KOPT-K1 (cell line): ENCODE results near the gene HOMEZ.
"Not testable (repeated sequence)": the region's sequence is repeated elsewhere in the genome, so short reads cannot be mapped to it uniquely, and the experiment has no call there.

ENCODE experiments used
- H3K27ac ChIP-seq: fragments of 200-600 bp; sonication (generic); 2 replicates; pipeline ENCODE4 v1.5.1; 2016; ENCODE audit warnings: antibody characterized with exemption, mild to moderate bottlenecking, low read depth, low read length; ENCODE audit not compliant: poor library complexity, severe bottlenecking
- H3K36me3 ChIP-seq: fragments of 200-600 bp; sonication (generic); 2 replicates; pipeline ENCODE4 v1.5.1; 2017; ENCODE audit warnings: antibody characterized with exemption, mild to moderate bottlenecking, low read length, moderate library complexity; ENCODE audit not compliant: insufficient read depth
- H3K9me3 ChIP-seq: fragments of 200-600 bp; sonication (generic); 2 replicates; pipeline ENCODE4 v1.5.1; 2017; ENCODE audit warnings: antibody characterized with exemption, low read length, mild to moderate bottlenecking; ENCODE audit not compliant: insufficient read depth, poor library complexity, severe bottlenecking

The HOMEZ gene

DNA sequence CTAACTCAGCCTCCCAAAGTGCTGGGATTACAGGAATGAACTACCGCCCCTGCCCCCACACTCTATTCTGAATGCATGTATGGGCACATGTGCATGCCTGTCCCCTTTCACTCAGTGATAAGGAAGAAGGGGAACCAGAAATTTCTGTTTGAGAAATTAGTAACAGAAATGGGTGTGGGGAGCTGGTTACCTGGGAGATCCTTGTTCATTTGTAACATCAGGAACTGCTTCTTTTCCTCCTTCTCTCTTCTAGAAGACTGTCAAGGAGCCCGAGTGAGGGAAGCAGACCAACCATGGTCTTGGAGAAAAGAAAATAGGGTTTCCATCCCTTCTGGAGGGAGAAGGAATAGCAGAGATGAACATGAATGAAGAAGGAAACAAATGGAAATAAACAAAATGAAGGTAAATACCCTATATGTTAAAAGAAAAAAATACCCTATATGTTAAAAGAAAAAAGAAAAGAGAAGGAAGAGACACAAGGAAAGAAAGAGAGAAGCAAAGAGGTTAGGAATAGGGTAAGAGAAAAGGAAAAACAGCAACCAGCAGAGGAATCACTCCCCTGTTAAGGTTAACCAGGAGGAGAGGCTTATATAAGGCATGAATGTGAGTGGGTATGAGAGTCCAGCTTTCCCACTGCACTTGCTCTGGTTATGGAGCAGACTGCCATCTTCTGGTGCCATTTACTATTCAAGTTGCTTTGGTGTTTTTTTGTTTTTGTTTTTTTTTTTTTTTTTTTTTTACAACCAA, 13.5 kb upstream of the HOMEZ start:
- H3K9me3 ChIP-seq: no peaks in the 10 kb centered on the region
- H3K36me3 ChIP-seq: peaks cover 35% of the 10 kb centered on the region
- no peak overlapping the region for H3K27ac ChIP-seq

DNA sequence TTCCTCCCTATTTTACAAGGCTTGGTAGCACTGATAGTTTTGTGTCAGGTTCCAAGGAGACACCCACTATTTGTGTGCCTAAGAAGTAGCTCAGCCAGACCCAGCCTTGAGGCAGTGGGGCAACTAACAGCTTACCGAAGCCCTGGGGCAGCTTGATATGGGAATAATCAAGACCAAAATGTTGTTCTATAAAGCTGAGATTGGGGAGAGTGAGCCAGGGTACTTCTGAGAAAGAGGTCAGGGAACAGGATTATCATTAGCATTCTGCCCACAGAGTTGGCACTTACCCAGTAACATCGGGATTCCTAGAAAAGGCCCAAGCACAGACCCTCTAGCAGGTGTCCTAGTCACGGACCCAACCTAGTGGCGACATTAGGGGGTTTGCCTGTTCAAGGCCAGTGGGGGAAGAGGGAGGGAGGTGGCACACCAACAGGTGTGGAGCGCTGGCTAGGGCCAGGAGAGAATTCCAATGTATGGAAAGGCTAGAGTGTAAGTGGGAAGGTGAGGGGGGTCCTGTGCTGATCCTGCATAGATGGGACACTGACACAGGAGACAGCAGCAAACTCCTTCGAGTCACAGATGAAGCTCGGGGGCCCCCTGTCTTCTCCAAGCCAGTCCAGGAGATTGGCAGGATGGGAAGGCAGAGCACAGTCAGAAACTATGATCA, 11.8 kb upstream of the HOMEZ start:
- H3K36me3 ChIP-seq: peaks cover 35% of the 10 kb centered on the region

DNA sequence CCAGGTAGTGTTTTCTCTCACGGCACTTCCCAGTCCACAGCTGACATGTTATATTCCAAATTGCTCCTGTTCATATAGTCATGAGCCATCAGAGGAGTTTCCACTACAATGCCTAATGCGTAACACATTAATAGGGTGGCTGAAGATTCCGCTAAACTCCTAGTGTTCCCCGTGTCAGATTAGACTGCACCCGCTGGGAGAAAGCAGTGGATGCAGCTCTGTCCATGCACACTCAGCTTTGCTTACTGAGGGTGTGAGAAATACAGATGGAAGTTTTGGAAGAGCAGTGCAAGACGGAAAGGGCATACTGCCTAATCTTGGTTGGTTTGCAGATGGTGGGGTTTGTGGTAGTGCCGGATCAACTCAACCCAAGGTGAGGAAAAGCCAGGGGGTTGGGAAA, 11.2 kb upstream of the HOMEZ start:
- H3K27ac ChIP-seq: no peak overlapping the region
- H3K36me3 ChIP-seq: peaks cover 35% of the 10 kb centered on the region
- H3K9me3 ChIP-seq: no peaks in the 10 kb centered on the region

More for the DNA sequence above, 11.8 kb upstream of the HOMEZ start:
- Histone ChIP-seq H3K27ac (no peak overlapping the region), H3K9me3 (no peaks in the 10 kb centered on the region)

DNA sequence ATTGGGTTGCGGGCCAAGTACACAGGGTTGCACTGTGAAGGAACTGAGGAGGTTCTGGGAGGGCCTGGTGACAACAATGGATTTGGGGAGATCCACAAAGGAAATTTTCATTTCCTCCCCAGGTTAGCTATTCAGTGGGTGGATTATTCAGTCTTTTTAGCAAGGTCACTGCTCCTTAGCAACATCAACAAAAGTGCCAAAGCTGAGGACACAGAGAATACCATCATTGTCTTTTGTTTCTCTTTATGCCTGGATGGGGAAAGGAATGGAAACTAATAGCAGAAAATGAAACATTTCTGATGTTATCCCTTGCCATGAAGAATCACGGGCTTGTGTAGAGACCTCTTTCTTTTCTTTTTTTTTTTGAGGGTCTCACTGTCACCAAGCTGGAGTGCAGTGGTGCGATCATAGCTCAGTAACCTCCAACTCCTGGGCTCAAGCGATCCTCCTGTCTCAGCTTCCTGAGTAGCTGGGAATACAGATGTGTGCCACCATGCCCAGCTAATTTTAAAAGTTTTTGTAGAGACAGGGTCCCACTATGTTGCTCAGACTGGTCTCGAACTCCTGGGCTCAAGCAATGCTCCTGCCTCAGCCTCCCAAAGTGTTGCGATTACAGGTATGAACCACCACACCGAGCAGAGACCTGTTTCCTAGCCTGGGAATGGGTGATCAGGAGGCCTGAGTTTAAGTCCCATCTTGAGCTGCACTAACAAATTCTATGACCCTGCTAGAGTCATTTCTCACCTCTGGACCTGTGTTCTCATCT, 10.3 kb upstream of the HOMEZ start:
- Histone ChIP-seq H3K9me3 (no peaks in the 10 kb centered on the region), H3K36me3 (peaks cover 35% of the 10 kb centered on the region), H3K27ac (no peak overlapping the region)

DNA sequence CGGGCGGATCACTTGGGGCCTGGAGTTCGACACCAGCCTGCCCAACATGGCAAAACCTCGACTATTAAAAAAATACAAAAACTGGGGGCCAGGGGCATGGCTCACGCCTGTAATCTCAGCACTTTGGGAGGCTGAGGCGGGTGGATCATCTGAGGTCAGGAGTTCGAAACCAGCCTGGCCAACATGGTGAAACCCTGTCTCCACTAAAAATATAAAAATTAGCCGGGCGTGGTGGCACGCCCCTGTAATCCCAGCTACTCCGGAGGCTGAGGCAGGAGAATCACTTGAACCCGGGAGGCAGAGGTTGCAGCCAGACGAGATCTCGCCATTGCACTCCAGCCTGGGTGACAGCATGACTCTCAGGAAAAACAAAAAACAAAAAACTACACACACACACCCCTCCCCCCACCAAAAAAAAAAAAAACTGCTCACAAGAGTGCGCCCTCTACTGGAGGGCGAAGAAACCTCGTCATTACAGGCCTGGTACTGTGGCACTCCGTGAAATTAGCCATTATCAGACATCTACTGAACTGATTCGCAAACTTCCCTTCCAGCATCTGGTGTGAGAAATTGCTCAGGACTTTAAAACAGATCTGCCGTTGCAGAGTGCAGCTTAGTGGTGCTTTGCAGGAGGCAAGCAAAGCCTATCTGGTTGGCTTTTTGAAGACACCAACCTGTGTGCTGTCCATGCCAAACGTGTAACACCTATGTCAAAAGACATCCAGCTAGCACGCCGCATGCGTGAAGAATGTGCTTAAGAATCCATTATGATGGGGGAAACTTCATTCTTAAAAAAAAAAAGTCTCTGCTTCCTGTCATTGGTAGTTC, 9.0 kb upstream of the HOMEZ start:
- Histone ChIP-seq H3K9me3 (no peaks in the 10 kb centered on the region), H3K27ac (no peak overlapping the region), H3K36me3 (peaks cover 35% of the 10 kb centered on the region)

DNA sequence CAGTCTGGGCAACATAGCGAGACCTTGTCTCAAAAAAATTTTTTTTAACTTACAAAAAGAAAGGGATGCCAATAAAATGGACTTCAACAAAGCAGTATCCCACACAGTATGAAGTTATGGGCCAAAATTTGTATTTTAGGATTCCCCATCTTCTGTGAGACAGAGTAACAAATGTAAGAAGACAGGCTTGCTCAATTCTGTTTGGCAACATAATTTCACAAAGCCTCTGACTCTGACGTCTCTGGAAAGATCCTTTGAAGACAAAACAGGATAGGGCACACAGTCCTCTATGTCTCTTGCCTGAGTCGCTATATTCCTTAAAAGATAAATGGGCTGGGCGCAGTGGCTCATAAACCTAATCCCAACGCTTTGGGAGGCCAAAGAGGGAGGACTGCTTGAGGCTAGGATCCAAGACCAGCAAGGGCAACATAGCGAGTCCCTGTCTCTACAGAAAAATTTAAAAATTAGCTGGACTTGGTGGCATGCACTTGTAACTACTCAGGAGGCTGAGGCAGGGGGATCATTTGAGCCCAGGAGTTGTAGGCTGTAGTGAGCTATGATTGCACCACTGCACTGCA, 1.1 kb upstream of the HOMEZ start:
- Histone ChIP-seq H3K36me3 (no peaks in the 10 kb centered on the region), H3K9me3 (no peaks in the 10 kb centered on the region), H3K27ac (peak overlapping the region; percentile 71)

DNA sequence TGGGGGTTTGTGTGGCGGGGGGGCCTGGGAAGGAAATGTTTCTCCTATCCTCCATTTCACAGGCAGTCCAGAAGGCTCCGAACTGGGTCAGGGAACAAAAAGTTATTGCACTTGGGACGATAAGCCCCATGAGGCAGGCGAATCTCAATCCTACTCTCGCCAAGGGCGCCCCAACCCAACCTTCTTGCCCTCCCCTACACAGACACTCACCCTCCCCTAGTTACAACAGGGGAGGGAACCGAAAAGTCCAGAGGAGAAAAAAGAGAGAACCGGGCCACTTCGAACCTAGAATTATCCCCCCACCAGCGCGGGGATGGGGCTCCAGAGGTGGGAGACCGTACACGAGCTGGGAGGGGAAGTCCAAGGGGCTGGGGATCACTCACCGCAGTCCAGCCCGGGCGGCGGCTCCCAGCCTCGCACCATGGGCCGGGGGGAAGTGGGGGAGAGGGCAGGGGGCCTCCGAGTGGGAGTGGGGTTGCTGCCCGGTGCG, 357 bp downstream of the HOMEZ start:
- H3K27ac ChIP-seq: peak overlapping the region; percentile 71
- no peaks in the 10 kb centered on the region for H3K9me3 ChIP-seq
- H3K36me3 ChIP-seq: no peaks in the 10 kb centered on the region

DNA sequence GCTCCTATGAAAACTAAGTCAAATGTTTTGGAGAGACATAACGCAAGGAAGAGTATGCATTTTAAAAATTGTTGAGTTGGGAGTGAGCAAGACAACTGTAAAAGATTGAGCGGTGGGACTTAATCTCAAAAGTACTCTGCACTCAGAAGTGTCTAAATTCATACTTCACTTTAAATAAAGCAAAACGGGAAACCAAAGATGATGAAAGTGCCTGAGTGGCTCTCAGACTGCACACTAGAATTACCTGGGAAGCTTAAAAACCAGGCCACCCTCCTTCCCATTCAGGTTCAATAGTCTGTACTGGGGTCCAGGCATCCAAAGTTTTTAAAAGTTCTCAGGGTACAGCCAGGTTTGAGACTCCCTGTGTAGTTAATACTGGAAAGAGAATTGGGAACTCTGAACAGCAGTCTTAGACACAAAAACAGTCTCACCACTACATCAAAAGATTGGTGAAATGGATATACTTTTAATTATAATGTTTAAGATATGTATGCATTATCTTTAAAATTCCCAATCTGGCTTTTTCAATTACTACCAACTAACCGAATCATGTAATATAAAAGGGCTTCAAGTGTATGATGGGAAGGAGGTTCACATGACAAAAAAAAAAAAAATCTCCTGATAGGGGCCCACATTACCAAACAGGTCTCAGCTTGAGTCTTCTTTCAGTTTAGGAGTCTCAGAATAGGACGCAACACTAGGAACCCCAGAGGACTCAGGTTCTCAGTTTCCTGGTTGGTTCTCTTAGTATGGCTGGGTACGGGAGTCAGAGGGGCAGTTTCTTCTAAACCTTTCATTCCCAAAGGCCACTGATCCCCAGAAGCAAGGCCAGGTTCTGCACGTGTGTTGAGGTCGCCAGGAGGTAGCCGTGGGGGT, 1.0 kb downstream of the HOMEZ start:
- Histone ChIP-seq H3K27ac (peak overlapping the region; percentile 71), H3K9me3 (no peaks in the 10 kb centered on the region), H3K36me3 (no peaks in the 10 kb centered on the region)

DNA sequence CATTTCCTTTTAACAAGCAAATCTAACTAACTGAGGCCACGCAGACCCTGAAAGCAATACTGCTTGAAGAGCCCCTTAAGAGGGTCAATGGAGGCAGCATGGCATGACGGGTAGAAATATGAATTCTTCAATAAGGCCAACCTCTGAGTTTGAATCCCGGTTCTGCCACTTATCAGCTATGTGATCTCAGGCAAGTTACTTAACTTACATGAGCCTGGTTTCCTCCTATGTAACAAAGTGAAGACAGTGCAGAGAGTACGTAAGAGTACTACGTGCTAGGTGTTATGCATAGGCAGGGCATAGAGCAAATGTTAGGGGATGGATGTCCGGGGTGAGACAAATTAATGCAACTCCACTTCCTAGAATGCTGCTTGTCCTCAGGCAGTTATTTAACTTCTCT, 4.7 kb downstream of the HOMEZ start:
- no peaks in the 10 kb centered on the region for H3K9me3 ChIP-seq
- no peaks in the 10 kb centered on the region for H3K36me3 ChIP-seq
- H3K27ac ChIP-seq: no peak overlapping the region

DNA sequence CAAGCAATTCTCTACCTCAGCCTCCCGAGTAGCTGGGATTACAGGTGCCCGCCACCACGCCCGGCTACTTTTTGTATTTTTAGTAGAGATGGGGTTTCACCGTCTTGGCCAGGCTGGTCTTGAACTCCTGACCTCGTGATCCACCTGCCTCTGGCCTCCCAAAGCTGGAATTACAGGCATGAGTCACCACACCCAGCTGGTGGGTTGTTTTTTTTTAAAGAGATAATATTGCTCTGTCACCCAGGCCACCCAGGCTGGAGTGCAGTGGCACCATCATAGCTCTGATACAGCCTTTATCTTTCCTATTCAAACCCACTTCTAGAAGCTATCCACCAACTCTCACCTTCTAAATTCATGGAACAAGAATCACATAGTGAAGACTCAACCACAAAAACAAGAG, 8.0 kb downstream of the HOMEZ start:
- not testable (repeated sequence) for H3K9me3 ChIP-seq, H3K27ac ChIP-seq, H3K36me3 ChIP-seq

DNA sequence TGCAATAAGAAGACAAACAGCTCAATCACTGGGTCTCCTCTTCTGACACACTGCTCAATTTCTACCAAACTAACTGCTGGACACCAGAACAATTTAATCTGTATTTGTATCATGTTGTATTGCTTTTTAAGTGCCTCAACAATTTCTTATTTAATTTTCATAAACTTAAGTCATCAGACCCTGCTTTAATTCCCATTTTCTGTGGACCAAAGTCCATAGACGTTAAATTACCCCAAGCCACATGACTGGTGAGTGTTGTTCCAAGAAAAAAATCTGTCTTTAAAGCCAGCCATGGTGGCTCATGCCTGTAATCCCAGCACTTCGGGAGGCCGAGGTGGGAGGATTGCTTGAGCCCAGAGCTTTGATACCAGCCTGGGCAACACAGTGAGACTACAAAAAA, 8.7 kb downstream of the HOMEZ start:
- Histone ChIP-seq H3K27ac (no peak overlapping the region), H3K9me3 (no peaks in the 10 kb centered on the region), H3K36me3 (no peaks in the 10 kb centered on the region)

DNA sequence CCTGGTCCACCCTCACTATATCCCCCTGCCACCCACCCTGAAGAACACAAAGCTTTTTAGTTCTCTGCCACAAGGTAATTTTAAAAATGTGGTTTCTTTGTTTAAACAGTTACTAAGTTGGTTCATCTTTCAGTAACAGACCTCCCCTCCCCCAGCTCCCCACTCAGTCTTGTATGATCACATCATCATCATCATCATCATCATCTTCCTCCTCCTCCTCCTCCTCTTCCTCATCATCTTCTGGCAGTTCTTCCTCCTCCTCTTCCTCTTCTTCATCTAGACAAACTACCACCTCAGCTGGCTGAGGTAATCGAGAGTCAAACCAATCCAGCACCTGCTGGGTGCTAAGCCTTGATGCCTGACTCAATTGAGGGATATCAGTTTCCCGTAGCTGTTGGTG, 10.5 kb downstream of the HOMEZ start:
- no peaks in the 10 kb centered on the region for H3K36me3 ChIP-seq
- no peak overlapping the region for H3K27ac ChIP-seq
- H3K9me3 ChIP-seq: no peaks in the 10 kb centered on the region

DNA sequence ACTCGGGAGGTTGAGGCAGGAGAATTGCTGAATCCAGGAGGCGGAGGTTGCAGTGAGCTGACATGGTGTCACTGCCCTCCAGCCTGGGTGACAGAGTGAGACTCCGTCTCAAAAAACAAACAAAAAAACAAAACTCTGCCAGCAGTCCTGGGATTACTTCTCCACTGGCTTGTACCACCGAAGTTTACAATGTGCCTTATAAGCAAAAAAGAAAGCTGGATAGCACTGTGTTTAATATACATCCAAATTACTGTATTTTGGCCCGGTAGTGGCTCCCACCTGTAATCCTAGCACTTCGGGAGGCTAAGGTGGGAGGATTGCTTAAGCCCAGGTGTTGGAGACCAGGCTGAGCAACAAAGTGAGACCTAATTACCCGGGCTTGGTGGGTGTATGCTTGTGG, 16.7 kb downstream of the HOMEZ start:
- no peaks in the 10 kb centered on the region for H3K9me3 ChIP-seq
- no peak overlapping the region for H3K27ac ChIP-seq
- no peaks in the 10 kb centered on the region for H3K36me3 ChIP-seq

DNA sequence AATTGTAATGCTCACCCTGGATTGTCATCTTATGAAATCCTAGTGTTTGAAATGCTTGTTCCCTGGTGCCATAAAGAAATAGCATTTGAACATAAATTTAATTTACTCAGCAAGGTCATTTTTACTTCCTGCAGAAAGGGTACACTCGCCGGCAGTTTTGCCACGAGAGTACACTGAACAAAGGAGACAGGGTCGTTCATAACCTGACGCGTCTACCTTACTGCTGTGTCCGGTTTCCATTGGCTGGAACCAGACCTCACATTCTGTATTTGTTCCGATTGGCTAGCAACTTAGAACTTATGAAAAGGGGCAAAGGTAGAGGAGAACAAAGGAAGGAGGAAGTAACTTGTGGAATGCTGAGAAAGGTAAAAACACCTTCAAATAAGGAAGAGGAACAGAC, 25.1 kb downstream of the HOMEZ start:
- not testable (repeated sequence) for H3K27ac ChIP-seq, H3K36me3 ChIP-seq, H3K9me3 ChIP-seq
